Measurements from ENCODE around the gene ARL2. TPM values are rescaled to one million over a fixed set of nuclear protein-coding genes. Genes with fewer than 3 reads are reported as not detected.
"Not testable (repeated sequence)": the region's sequence is repeated elsewhere in the genome, so short reads cannot be mapped to it uniquely, and the experiment has no call there.

ARL2 gene
- total RNA-seq, 4 donors from 2014 or later = 101 to 260 (median 110) TPM

- TF ChIP-seq POLR2A (IDR thresholded peaks at IDR 0.05) (no peak), CTCF (IDR thresholded peaks at IDR 0.05) (no peak)
- no peak for DNase-seq (ENCODE audit: low spot score in 2 of 2)
- WGBS, 2 donors = 81 to 83% methylated on average over 3 of the region's 3 CpGs
- H3K4me3 ChIP-seq (ENCODE audit: low read depth, poor library complexity, severe bottlenecking) = no peak overlapping the region
- intact Hi-C loops (cut with DNase I; ENCODE audit: low total_unique reads) = no loop called here
Measured at GRCh38 chr11:65021003-65021402, 7.0 kb downstream of the ARL2 start.

- no peak for DNase-seq (ENCODE audit: low spot score in 2 of 2)
- intact Hi-C loops (cut with DNase I; ENCODE audit: low total_unique reads) = no loop called here
- WGBS, 2 donors = 93 to 94% methylated on average over 11 of the region's 11 CpGs
- TF ChIP-seq CTCF (IDR thresholded peaks at IDR 0.05) (no peak), POLR2A (IDR thresholded peaks at IDR 0.05) (no peak)
- H3K4me3 ChIP-seq (ENCODE audit: low read depth, poor library complexity, severe bottlenecking) = no peak overlapping the region
Measured at GRCh38 chr11:65021509-65021908, 7.5 kb downstream of the ARL2 start.

- WGBS, 2 donors = 80 to 84% methylated on average over 8 of the region's 8 CpGs
- intact Hi-C loops (cut with DNase I; ENCODE audit: low total_unique reads); H3K4me3 ChIP-seq (ENCODE audit: low read depth, poor library complexity, severe bottlenecking); DNase-seq (ENCODE audit: low spot score in 2 of 2): not testable (repeated sequence)
Measured at GRCh38 chr11:65023502-65023901, 9.5 kb downstream of the ARL2 start.

GRCh38 chr11:65026810-65027209, 12.8 kb downstream of the ARL2 start:
- WGBS, 2 donors = 48 to 53% methylated on average over 10 of the region's 10 CpGs
- intact Hi-C loops (cut with DNase I; ENCODE audit: low total_unique reads) = no loop called here
- no peak overlapping the region for H3K4me3 ChIP-seq (ENCODE audit: low read depth, poor library complexity, severe bottlenecking)
- no peak for DNase-seq (ENCODE audit: low spot score in 2 of 2)
- TF ChIP-seq CTCF (IDR thresholded peaks at IDR 0.05) (no peak), POLR2A (IDR thresholded peaks at IDR 0.05) (no peak)

- TF ChIP-seq CTCF (IDR thresholded peaks at IDR 0.05) (no peak), POLR2A (IDR thresholded peaks at IDR 0.05) (no peak)
- H3K4me3 ChIP-seq (ENCODE audit: low read depth, poor library complexity, severe bottlenecking) = peak within 1 kb of the TSS; percentile 39
- intact Hi-C loops (cut with DNase I; ENCODE audit: low total_unique reads) = no loop called here
- 0 to 1% methylated on average over 41 to 51 of the region's 51 CpGs for WGBS, 2 donors
- DNase-seq (ENCODE audit: low spot score in 2 of 2) = peak; percentile 95 to 98
Measured at GRCh38 chr11:65027213-65028067, 13.5 kb downstream of the ARL2 start, which contains the start of gene SNX15. Gene SNX15, plus strand, starts transcription at chr11:65027439. Its CDS starts 99 bp downstream, at chr11:65027538.

- no peak overlapping the region for H3K4me3 ChIP-seq (ENCODE audit: low read depth, poor library complexity, severe bottlenecking)
- WGBS, 2 donors = 90 to 94% methylated on average over 13 of the region's 13 CpGs
- no peak for DNase-seq (ENCODE audit: low spot score in 2 of 2)
- no peak for TF ChIP-seq CTCF (IDR thresholded peaks at IDR 0.05)
- no peak for TF ChIP-seq POLR2A (IDR thresholded peaks at IDR 0.05)
- intact Hi-C loops (cut with DNase I; ENCODE audit: low total_unique reads) = no loop called here
Measured at GRCh38 chr11:65032216-65032615, 18.3 kb downstream of the ARL2 start.
